Measurements from ENCODE around the gene PRSS57. TPM values are rescaled to one million over a fixed set of nuclear protein-coding genes. Genes with fewer than 3 reads are reported as not detected.

The PRSS57 gene
- total RNA-seq, 6 experiments from 2014 or later, result 0.20 TPM; not detected in 5

DNA sequence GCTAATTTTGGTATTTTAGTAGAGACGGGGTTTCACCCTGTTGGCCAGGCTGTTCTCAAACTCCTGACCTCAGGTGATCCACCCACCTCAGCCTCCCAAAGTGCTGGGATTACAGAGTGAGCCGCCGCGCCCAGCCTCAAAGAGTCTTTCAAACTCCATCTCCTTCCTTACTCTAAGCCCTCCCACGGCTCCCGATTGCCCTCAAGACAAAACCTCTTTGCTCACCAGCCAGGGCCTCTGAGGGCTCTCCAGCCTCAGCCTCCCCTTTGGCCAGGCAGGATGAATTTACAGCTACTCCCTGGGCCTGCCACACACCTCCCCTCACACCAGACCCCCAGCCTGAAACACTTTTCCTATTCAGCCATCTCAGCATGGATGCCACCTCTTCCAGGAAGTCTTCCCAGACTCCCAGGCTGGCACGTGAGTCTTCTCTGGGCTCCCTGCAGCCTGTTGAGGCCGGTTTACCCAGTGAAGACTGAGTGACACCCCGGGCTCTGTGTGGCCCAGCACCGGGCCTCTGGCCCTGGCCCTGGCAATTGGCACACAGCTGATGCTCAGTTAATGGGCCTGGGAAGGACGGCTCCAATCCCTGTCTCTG is 7.6 kb downstream of the PRSS57 start:
- H3K27me3 ChIP-seq, result no peaks in the 10 kb centered on the region
- DNase-seq, result no peak
- 91% methylated on average over 5 of the region's 11 CpGs for WGBS (ENCODE audit: insufficient coverage, low coverage, low lambda C conversion rate, missing lambda C conversion rate)
- H3K4me1 ChIP-seq, result no peaks in the 10 kb centered on the region
- intact Hi-C loops (cut with DNase I), result no loop called here
- H3K36me3 ChIP-seq, result no peaks in the 10 kb centered on the region
- H3K4me3 ChIP-seq, result no peak overlapping the region
- H3K27ac ChIP-seq, result no peak overlapping the region
- no peak for ATAC-seq
- no peak for TF ChIP-seq POLR2A (IDR thresholded peaks at IDR 0.05)
- TF ChIP-seq, protein P1, sequence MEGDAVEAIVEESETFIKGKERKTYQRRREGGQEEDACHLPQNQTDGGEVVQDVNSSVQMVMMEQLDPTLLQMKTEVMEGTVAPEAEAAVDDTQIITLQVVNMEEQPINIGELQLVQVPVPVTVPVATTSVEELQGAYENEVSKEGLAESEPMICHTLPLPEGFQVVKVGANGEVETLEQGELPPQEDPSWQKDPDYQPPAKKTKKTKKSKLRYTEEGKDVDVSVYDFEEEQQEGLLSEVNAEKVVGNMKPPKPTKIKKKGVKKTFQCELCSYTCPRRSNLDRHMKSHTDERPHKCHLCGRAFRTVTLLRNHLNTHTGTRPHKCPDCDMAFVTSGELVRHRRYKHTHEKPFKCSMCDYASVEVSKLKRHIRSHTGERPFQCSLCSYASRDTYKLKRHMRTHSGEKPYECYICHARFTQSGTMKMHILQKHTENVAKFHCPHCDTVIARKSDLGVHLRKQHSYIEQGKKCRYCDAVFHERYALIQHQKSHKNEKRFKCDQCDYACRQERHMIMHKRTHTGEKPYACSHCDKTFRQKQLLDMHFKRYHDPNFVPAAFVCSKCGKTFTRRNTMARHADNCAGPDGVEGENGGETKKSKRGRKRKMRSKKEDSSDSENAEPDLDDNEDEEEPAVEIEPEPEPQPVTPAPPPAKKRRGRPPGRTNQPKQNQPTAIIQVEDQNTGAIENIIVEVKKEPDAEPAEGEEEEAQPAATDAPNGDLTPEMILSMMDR (IDR thresholded peaks at IDR 0.05), result no peak
- no peaks in the 10 kb centered on the region for H3K9me3 ChIP-seq

DNA sequence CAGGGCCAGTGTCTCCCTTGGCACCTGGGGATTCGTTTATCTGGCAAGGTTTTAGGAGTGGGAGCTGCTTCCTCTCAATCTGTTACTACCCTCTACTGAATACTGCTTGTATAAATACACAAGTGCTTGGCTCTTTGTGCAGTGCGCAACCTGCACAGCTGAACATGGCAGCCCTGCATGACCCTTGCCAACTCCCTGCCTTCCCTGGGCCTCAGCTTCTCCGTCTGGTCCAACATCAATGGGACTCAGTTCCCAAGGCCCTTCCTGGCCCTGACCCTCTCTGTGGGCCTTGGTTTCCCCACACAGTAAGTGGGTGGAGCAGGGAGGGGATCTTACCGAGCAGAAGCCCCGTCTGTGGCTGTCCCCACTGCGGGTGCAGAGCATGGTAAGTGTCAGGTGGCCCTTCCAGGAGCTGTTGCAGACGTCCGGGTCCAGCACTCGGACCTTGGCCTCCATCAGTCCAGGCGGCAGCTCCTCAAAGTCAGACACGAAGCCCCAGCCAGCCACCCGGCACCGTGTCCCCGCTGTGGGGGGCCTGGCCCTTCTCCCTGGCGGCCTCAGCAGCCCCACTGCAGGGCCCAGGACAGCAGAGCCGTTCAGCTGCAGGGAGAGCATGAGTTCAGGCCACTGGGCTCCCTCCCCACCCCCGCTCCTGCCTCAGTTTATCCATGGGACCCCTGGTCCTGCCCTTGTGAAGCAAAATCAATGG is 8.5 kb downstream of the PRSS57 start:
- 48% methylated on average over 6 of the region's 17 CpGs for WGBS (ENCODE audit: insufficient coverage, low coverage, low lambda C conversion rate, missing lambda C conversion rate)
- Histone ChIP-seq H3K4me3 (no peak overlapping the region), H3K27ac (no peak overlapping the region), H3K9me3 (no peaks in the 10 kb centered on the region), H3K27me3 (no peaks in the 10 kb centered on the region), H3K36me3 (no peaks in the 10 kb centered on the region), H3K4me1 (no peaks in the 10 kb centered on the region)
- no peak for DNase-seq
- no peak for TF ChIP-seq POLR2A (IDR thresholded peaks at IDR 0.05)
- TF ChIP-seq, protein P1 (IDR thresholded peaks at IDR 0.05), result no peak
- intact Hi-C loops (cut with DNase I), result no loop called here
- ATAC-seq, result no peak

DNA sequence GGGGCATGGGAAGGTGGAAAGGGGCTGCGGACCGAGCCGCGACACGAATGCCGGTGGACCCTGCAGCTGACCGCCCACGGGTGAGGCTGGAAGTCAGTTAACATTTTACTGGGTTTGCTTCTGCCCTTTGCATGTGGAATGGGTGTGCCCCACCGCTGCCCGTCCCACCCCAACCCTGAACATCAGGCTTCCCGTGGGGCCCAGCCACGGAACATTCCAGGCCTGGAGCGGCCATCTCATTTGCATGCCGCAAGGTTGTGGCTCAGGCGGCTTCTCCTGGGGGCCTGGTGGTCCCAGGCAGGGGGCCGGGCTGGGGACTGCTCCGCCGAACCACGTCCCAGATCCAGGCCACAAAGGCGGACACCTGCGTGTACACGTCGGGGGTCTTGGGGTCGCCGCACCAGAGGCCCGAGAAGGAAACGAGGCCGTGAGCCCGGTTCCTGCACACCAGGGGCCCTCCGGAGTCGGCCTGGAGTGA is 9.8 kb downstream of the PRSS57 start:
- 0% methylated on average over 1 of the region's 31 CpGs for WGBS (ENCODE audit: insufficient coverage, low coverage, low lambda C conversion rate, missing lambda C conversion rate)
- no peaks in the 10 kb centered on the region for H3K9me3 ChIP-seq

DNA sequence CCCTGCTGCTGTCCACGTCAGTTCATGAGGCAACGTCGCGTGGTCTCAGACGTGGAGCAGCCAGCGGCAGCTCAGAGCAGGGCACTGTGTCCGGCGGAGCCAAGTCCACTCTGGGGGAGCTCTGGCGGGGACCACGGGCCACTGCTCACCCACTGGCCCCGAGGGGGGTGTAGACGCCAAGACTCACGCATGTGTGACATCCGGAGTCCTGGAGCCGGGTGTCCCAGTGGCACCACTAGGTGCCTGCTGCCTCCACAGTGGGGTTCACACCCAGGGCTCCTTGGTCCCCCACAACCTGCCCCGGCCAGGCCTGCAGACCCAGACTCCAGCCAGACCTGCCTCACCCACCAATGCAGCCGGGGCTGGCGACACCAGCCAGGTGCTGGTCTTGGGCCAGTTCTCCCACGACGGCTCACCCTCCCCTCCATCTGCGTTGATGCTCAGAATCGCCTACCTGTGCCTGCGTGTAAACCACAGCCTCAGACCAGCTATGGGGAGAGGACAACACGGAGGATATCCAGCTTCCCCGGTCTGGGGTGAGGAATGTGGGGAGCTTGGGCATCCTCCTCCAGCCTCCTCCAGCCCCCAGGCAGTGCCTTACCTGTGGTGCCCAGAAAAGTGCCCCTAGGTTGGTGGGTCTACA is 12.5 kb downstream of the PRSS57 start:
- H3K36me3 ChIP-seq, result no peaks in the 10 kb centered on the region
- TF ChIP-seq POLR2A (IDR thresholded peaks at IDR 0.05), result no peak
- TF ChIP-seq, protein P1 (IDR thresholded peaks at IDR 0.05), result no peak
- H3K27ac ChIP-seq, result no peak overlapping the region
- intact Hi-C loops (cut with DNase I), result no loop called here
- H3K4me1 ChIP-seq, result peaks cover 0 to 7% (median 0%) of the 10 kb centered on the region in 4 donors
- ATAC-seq (no peak), DNase-seq (no peak)
- no CpG with 5 or more reads among the region's 25 CpGs for WGBS (ENCODE audit: insufficient coverage, low coverage, low lambda C conversion rate, missing lambda C conversion rate)
- no peaks in the 10 kb centered on the region for H3K9me3 ChIP-seq
- H3K4me3 ChIP-seq, result no peak overlapping the region
- no peaks in the 10 kb centered on the region for H3K27me3 ChIP-seq

More for the DNA sequence above, 9.8 kb downstream of the PRSS57 start:
- no peaks in the 10 kb centered on the region for H3K4me1 ChIP-seq
- intact Hi-C loops (cut with DNase I), result no loop called here
- no peak for TF ChIP-seq POLR2A (IDR thresholded peaks at IDR 0.05)
- TF ChIP-seq, protein P1 (IDR thresholded peaks at IDR 0.05), result no peak
- DNase-seq (no peak), ATAC-seq (no peak)
- H3K27me3 ChIP-seq, result no peaks in the 10 kb centered on the region
- H3K36me3 ChIP-seq, result no peaks in the 10 kb centered on the region
- no peak overlapping the region for H3K27ac ChIP-seq
- H3K4me3 ChIP-seq, result no peak overlapping the region
